Measurements from ENCODE around the gene PYDC1.
"Not testable (repeated sequence)": the region's sequence is repeated elsewhere in the genome, so short reads cannot be mapped to it uniquely, and the experiment has no call there.

PYDC1 gene

DNA sequence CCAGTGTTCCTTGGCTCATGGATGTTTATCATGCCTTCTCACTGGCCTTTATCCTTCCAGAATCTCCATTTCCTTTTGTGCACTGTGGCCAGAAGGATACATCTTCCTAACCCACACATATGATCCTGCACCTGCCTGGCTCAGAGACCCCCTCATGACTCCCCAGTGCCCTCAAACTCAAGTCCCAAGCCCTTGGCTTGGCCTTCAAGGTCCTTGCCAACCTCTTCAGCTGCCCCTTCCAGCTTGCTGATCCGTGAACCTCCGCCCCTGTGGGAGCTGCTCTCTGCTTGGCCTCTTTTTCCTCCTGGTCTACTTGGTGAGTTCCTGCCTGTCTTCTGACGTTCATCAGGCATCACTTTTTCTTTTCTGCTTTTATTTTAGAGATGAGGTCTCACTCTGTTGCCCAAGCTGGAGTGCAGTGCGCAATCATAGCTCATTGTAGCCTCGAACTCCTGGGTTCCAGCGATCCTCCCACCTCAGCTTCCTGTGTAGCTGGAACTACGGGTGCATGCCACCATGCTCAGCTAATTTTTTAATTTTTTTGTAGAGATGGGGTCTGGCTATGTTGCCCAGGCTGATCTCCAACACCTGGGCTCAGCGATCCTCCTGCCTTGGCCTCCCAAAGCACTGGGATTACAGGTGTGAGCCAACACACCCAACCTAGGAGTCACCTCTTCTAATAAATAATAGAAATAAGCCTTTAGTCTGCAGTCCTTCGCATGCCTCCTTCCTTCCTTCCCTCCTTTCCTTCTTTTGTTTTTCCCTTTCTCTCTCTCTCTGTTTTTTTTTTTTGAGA lies 11.9 kb downstream of the PYDC1 start:
- DNase-seq (no peak), ATAC-seq (no peak)
- Mint-ChIP-seq H3K27ac (no peak overlapping the region), H3K9me3 (peaks cover 0 to 8% of the 10 kb centered on the region in 2 donors), H3K27me3 (peaks cover 5% of the 10 kb centered on the region), H3K4me3 (no peak overlapping the region), H3K4me1 (peaks cover 32% of the 10 kb centered on the region)

DNA sequence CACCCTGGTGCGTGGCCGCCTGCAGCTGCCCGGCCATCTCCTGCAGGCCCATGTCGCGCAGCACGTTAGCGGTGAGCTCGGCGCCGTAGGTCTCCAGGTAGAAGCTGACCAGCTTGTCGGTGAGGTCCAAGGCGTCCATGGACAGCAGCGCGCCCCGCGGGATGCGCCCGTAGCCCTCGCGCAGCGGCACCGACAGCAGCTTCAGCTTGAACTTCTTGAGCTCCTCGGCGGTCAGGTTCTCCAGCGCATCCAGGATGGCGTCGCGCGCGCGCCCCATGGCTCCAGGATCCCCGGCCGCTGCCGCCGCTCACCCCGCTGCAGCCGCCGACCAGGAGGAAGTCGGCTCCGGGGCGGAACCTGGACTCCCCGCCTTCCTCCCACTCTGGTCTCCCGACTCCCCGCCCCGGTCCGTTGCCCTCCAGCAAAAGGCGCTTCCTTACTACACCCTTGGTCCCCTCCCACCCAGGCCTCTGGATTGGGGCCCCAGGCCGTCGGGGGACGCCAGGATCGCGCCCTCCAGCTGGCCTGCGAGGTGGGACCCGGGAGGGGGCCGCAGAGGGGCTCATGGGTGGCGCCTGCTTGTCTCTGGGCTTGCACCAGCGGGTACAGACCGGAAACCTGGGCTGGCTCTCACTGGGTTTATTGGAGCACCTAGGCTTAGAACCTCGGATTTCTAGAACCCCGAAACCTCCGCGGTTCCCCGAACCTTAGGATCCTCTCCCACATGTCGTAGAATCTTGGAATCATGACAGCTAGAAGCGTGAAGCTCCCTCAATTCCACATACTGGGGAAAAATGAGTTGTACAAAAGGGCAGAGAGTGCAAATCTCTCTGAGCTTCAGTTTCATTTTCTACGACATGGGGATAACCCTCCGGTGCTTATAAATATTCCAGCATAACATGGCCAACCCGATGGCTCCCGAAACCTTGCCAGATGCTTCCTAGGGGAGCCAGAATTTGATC lies 14.2 kb downstream of the PYDC1 start, which contains the start of gene PYCARD:
Gene PYCARD, minus strand, starts transcription at position 347 of the 962 bp plus-strand sequence. Its CDS starts 70 bp downstream, at position 277.
- Mint-ChIP-seq H3K4me1 (peaks cover 54% of the 10 kb centered on the region), H3K27me3 (peaks cover 5% of the 10 kb centered on the region)
- DNase-seq, result peak; percentile 43 to 45

DNA sequence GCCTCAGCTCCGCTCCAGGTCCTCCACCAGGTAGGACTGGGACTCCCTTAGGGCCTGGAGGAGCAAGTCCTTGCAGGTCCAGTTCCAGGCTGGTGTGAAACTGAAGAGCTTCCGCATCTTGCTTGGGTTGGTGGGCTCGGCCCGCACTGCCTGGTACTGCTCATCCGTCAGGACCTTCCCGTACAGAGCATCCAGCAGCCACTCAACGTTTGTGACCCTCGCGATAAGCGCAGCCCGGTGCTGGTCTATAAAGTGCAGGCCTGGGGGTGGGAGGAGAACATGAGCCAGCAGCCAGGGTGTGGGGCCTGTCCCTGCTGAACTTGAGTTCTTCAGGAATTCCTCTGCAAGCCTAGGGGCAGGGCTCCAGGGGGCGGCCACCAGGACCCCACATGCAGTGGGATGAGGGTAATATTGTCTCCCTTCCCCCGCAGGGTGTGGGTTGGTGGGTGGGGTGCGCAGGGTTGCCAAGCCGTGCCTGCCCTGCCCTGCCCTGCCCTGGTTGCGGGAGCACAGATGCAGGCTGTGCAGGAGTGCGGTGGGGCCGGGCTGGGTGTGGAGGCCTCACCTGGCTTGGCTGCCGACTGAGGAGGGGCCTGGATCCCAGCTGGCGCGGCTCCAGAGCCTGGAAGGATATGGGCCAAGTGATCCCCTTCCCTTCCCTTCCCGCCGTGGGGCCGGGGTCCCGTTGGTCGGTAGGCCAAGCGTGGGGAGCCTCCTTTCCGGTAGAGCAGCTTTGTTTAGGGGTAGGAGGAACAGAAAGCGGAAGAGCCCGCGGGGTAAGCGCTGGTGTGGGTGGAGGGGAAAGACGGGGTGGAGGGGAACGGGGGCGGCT lies 15.1 kb downstream of the PYDC1 start:
- Mint-ChIP-seq H3K27me3 (peaks cover 5% of the 10 kb centered on the region), H3K9me3 (peaks cover 0 to 8% of the 10 kb centered on the region in 2 donors), H3K27ac (peak overlapping the region in 1 of 2 donors; percentile 95), H3K4me3 (peak overlapping the region; percentile 86 to 92), H3K4me1 (peaks cover 55% of the 10 kb centered on the region)
- DNase-seq (peak; percentile 54 to 62), ATAC-seq (peak; percentile 74)

More for the DNA sequence above, 14.2 kb downstream of the PYDC1 start, which contains the start of gene PYCARD:
- Mint-ChIP-seq H3K9me3 (peaks cover 0 to 8% of the 10 kb centered on the region in 2 donors), H3K27ac (peak within 1 kb of the TSS; percentile 49 to 95), H3K4me3 (peak within 1 kb of the TSS; percentile 86 to 92)
- ATAC-seq, result peak; percentile 28

DNA sequence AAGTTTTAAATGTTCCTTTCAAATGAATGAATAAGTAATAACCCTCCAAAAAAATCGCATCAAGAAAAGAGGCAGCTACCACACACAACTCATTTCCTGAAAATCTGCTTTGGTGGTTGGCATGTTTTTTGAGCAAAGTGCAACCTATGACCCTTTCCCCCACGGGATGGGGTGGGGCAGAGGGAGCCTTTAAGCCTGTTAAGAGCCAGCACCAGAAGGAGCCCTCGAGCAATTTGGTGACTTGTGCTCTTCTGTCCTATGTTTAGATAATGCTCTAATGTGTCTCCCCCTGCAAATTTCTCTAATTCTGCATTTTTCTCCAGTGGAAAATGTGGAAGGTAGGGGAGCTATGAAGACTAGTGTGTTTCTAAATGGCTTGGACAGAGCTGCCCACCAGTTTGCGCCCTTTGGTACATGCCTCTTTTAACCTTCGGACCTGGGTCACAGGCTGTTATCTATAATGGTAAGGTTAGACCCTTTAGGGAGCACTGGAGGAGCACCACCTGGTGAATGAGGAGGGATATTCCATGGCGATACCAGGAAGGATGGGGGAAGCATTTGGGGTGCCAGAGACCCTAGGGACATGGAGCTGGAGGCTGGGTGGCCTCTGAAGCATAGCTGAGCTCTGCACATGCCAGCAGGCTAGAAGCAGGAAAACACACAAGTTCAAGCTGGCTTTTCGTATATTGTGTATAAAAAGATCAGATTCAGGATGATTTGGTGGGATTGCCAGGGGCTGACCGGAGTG lies 15.9 kb downstream of the PYDC1 start:
- Mint-ChIP-seq H3K27ac (peak overlapping the region; percentile 36 to 94), H3K9me3 (peaks cover 0 to 8% of the 10 kb centered on the region in 2 donors), H3K27me3 (no peaks in the 10 kb centered on the region), H3K4me1 (peaks cover 60% of the 10 kb centered on the region), H3K4me3 (peak overlapping the region; percentile 86 to 92)
- peak; percentile 65 for ATAC-seq
- peak in 1 of 2 donors; percentile 57 for DNase-seq

DNA sequence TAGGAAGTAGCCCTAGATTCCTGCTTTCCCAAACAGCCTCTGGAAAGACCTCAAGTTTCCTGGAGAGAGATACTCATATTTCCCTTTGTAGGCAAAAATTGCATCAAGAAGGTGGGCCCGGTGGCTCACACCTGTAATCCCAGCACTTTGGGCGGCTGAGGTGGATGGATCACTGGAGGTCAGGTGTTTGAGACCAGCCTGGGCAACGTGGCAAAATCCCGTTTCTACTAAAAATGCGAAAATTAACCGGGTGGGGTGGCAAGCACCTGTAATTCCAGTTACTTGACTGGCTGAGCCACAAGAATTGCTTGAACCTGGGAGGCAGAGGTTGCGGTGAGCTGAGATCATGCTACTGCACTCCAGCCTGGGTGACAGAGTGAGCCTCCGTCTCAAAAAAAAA lies 16.8 kb downstream of the PYDC1 start:
- Mint-ChIP-seq H3K27ac (peak overlapping the region; percentile 6 to 69), H3K4me1 (peaks cover 63% of the 10 kb centered on the region)
- not testable (repeated sequence) for ATAC-seq, H3K4me3 Mint-ChIP-seq, H3K27me3 Mint-ChIP-seq, DNase-seq, H3K9me3 Mint-ChIP-seq

DNA sequence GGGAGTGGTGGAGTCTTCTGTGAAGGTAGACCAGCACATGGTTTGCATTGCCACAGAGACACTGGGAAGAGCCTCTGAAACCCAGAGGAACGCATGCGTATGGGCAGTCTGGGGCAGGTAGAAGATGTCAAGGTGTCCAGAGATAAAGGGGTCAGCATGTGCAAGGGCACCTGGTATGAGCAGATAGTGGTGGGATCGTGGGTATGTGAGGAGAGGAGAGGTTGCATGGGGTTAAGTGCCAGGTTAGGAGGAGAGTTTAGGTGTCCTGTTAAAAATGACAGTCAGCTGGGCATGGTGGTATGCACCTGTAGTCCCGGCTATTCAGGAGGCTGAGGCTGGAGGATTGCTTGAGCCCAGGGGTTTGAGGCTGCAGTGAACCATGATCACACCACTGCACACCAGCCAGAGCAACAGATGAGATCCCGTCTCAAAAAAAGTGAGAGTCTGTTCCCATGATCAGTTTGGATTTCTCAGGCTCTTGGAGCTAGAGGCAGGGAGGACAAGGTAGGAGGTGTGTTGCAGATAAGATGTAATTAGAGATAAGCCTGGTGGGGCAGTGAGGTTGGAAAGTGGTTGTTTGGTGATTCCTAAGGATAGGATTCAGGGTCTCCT lies 17.4 kb downstream of the PYDC1 start:
- H3K9me3 Mint-ChIP-seq, result no peaks in the 10 kb centered on the region
- ATAC-seq (no peak), DNase-seq (no peak)
- H3K27me3 Mint-ChIP-seq, result no peaks in the 10 kb centered on the region
- peak overlapping the region; percentile 6 to 15 for H3K27ac Mint-ChIP-seq
- peaks cover 67% of the 10 kb centered on the region for H3K4me1 Mint-ChIP-seq
- H3K4me3 Mint-ChIP-seq, result no peak overlapping the region

DNA sequence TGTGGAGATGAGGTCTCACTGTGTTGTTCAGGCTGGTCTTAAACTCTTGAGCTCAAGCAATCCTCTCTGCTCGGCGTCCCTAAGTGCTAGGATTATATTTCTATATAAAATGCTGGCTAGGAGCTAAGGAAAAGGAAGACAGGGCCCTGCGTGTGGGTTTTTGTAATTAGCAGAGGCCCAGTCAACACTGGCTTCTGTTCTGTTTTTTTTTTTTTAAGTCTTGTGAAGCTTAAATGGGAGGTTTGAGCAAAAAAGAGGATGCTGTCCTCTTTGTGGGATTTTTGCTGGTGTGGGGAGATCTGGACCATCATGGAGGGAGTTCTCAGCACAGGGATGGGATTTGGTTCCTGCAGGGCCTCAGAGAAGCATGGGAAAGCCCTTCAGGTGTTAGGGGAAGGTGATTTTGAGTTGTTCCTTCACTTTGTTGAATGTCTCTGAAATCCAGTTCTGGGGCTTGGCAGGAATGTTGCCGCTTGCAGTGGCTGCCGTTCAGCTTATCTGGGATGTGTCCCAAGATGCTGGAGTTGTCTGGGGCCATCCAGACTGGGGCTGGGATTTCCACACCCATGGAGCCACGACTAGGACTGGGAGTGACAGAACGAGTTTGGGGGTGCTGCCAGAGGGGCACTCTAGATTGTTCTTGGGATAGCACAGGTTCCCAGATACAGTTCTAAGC lies 18.6 kb downstream of the PYDC1 start:
- no peaks in the 10 kb centered on the region for H3K27me3 Mint-ChIP-seq
- H3K4me3 Mint-ChIP-seq, result no peak overlapping the region
- no peaks in the 10 kb centered on the region for H3K9me3 Mint-ChIP-seq
- peak overlapping the region in 1 of 2 donors; percentile 91 for H3K27ac Mint-ChIP-seq
- peaks cover 74% of the 10 kb centered on the region for H3K4me1 Mint-ChIP-seq
- ATAC-seq (no peak), DNase-seq (no peak)

DNA sequence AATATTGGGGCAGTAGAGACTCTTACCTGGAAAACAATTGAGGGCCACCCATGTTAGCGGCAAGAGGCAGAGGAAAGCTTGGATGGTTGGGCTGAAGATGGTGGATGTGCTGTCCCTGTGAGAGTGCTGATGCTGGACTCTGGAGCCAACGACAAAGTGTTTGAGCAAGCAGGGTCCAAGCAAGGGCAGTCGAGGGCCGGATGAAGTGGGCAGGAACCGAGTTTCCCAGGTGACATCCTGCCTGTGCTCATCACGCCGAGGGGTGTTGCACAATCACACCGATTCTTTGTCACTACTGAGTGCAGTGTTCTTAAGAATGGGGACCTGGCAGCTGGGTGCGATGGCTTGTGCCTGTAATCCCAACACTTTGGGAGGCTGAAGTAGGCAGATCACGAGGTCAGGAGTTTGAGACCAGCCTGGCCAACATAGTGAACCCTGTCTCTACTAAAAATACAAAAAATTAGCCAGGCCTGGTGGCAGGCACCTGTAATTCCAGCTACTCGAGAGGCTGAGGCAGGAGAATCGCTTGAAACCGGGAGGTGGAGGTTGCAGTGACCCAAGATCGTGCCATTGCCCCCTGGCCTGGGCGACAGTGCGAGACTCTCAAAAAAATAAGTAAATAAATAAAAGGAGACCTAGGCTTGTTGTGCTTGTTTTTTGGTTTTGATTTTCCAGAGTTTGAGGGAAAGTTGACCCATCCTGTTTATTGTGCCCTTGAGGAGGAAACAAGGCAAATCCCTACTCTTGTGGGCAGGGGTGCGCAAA lies 20.4 kb downstream of the PYDC1 start:
- DNase-seq (no peak), ATAC-seq (no peak)
- Mint-ChIP-seq H3K4me1 (peaks cover 73% of the 10 kb centered on the region), H3K27me3 (no peaks in the 10 kb centered on the region), H3K27ac (peak overlapping the region in 1 of 2 donors; percentile 94), H3K4me3 (no peak overlapping the region), H3K9me3 (no peaks in the 10 kb centered on the region)

DNA sequence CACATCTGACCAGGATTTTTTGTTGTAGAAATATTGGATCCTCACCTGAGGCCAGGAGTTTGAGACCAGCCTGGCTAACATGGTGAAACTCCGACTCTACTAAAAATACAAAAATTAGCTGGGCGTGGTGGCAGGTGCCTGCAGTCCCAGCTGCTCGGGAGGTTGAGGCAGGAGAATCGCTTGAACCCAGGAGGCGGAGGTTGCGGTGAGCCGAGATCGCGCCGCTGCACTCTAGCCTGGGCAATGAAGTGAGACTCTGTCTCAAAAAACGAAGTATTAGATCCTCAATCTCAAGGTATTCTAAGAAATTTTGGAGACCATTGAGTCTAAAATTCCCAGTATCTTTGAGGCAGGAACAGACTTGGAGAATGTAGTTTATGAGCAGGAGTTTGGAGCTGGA lies 21.1 kb downstream of the PYDC1 start:
- H3K9me3 Mint-ChIP-seq, ATAC-seq, DNase-seq, H3K4me3 Mint-ChIP-seq, H3K27me3 Mint-ChIP-seq: not testable (repeated sequence)
- Mint-ChIP-seq H3K27ac (peak overlapping the region in 1 of 2 donors; percentile 94), H3K4me1 (peaks cover 73% of the 10 kb centered on the region)

DNA sequence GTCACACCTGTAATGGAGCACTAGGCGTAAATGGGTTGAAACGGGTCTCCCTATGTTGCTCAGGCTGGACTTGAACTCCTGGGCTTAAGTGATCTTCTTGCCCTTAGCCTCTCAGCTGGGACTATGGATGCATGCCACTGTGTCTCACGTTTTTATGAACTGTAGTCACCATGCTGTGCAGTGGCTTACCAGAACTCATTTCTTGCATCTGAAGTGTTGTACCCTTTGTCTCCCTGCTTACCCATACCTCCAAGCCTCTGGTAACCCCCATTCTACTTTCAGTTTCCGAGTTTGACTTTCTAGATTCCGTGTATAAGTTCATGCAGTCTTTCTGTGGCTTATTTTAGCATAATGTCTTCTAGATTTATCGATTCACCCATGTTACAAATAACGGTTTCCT lies 22.0 kb downstream of the PYDC1 start:
- Mint-ChIP-seq H3K27me3 (no peaks in the 10 kb centered on the region), H3K9me3 (no peaks in the 10 kb centered on the region), H3K4me3 (no peak overlapping the region), H3K27ac (no peak overlapping the region), H3K4me1 (peaks cover 75% of the 10 kb centered on the region)
- DNase-seq (no peak), ATAC-seq (no peak)

DNA sequence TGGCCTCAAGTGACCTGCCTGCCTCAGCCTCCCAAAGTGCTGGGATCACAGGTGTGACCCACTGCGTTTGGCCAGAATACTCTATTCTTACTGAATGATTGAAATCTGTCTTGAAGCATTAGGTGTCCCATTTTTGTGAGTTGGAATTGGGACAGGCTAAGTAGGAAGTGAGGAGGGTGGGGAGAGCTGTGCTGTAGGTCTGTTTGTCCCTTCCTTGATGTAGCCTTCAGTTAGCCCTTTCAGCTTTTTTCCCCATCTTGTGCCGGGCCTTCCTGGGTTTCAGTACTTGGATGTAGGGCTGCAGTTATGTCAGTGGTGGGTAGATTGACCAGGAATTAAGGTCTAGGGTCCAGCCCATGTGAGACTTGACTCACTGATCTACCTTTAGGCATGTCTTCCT lies 23.1 kb downstream of the PYDC1 start:
- Mint-ChIP-seq H3K27ac (peak overlapping the region in 1 of 2 donors; percentile 64), H3K9me3 (no peaks in the 10 kb centered on the region), H3K27me3 (no peaks in the 10 kb centered on the region), H3K4me3 (no peak overlapping the region), H3K4me1 (peaks cover 75% of the 10 kb centered on the region)
- ATAC-seq, result no peak
- DNase-seq, result no peak

DNA sequence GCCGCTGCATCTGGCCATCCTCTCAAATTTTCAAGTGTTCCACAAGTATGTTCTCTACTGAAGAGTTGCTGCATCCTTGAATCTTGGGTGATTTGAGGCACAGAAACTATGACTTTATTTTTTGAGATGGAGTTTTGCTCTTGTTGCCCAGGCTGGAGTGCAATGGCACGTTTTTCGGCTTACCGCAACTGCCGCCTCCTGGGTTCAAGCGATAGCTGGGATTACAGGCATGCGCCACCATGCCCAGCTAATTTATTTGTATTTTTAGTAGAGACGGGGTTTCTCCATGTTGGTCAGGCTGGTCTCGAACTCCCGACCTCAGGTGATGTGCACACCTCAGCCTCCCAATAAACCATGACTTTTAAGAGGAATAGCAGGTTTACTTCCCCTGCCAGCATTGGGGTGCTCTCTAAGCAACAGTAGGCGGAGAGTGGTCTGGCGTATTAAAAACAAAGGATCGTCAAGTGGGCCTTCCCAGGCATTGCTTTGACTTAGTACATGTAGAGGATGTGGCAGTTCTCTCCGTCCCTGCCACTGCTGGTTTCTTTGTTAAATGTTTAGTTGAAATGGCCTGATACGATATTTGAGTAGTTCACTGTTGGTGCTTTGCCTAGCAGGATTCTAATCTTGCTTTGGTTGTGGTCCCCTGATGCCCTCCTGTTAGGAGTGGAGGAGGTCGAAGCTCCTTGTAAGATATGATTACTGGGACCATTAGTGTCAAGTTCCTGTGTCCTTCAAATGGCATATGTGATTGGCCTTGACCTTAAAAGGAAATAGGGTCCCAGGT lies 23.9 kb downstream of the PYDC1 start:
- Mint-ChIP-seq H3K27me3 (no peaks in the 10 kb centered on the region), H3K27ac (peak overlapping the region; percentile 33 to 64), H3K9me3 (no peaks in the 10 kb centered on the region), H3K4me1 (peaks cover 76% of the 10 kb centered on the region), H3K4me3 (no peak overlapping the region)
- DNase-seq (no peak), ATAC-seq (no peak)
